HL-60 (cell line): ENCODE results near the gene CELA2B.
"Not testable (repeated sequence)": the region's sequence is repeated elsewhere in the genome, so short reads cannot be mapped to it uniquely, and the experiment has no call there.

Source experiments
- POLR2AphosphoS5 ChIP-seq: IDR thresholded peaks from 2 replicates; pipeline ENCODE4 v1.6.1; 2012; ENCODE audit warnings: low read depth
- TF ChIP-seq, protein P1 (sequence below): IDR thresholded peaks from one replicate; pipeline ENCODE4 v1.5.1; 2011; ENCODE audit warnings: low read length, control low read depth, inconsistent platforms; ENCODE audit not compliant: insufficient read depth
- TF ChIP-seq, protein P2 (sequence below): IDR thresholded peaks from 2 replicates; pipeline ENCODE4 v1.6.1; 2012; ENCODE audit warnings: low read depth; ENCODE audit not compliant: insufficient replicate concordance

DNA sequence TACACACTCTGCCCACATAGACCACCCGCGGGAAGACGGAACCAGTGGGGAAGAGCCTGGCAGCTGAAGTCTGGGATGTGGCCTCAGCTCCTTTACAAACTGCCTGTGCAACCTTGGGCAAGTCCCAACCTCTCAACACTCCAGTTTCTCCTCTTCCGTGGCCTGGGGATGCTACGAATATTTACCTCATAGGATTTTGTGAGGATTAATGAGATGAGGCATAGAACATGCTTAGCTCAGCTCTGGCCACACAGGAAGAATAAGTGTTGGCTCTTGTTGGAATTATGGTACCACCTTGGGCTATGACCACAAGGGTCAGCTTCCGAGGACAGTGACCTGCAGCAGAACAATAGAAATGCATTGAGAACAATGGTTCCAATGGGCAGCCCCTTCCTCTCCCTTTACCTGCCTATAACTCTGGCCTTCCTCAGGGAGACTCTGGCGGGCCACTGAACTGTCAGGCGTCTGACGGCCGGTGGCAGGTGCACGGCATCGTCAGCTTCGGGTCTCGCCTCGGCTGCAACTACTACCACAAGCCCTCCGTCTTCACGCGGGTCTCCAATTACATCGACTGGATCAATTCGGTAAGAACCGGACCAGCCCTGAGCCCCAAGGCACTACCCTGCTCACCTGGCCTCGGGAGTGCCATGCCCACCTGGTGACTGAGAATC lies 8.8 kb upstream of the CELA2B start:
- TF ChIP-seq POLR2AphosphoS5 = not testable (repeated sequence)
- TF ChIP-seq, protein P1, sequence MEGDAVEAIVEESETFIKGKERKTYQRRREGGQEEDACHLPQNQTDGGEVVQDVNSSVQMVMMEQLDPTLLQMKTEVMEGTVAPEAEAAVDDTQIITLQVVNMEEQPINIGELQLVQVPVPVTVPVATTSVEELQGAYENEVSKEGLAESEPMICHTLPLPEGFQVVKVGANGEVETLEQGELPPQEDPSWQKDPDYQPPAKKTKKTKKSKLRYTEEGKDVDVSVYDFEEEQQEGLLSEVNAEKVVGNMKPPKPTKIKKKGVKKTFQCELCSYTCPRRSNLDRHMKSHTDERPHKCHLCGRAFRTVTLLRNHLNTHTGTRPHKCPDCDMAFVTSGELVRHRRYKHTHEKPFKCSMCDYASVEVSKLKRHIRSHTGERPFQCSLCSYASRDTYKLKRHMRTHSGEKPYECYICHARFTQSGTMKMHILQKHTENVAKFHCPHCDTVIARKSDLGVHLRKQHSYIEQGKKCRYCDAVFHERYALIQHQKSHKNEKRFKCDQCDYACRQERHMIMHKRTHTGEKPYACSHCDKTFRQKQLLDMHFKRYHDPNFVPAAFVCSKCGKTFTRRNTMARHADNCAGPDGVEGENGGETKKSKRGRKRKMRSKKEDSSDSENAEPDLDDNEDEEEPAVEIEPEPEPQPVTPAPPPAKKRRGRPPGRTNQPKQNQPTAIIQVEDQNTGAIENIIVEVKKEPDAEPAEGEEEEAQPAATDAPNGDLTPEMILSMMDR = not testable (repeated sequence)
- TF ChIP-seq, protein P2, sequence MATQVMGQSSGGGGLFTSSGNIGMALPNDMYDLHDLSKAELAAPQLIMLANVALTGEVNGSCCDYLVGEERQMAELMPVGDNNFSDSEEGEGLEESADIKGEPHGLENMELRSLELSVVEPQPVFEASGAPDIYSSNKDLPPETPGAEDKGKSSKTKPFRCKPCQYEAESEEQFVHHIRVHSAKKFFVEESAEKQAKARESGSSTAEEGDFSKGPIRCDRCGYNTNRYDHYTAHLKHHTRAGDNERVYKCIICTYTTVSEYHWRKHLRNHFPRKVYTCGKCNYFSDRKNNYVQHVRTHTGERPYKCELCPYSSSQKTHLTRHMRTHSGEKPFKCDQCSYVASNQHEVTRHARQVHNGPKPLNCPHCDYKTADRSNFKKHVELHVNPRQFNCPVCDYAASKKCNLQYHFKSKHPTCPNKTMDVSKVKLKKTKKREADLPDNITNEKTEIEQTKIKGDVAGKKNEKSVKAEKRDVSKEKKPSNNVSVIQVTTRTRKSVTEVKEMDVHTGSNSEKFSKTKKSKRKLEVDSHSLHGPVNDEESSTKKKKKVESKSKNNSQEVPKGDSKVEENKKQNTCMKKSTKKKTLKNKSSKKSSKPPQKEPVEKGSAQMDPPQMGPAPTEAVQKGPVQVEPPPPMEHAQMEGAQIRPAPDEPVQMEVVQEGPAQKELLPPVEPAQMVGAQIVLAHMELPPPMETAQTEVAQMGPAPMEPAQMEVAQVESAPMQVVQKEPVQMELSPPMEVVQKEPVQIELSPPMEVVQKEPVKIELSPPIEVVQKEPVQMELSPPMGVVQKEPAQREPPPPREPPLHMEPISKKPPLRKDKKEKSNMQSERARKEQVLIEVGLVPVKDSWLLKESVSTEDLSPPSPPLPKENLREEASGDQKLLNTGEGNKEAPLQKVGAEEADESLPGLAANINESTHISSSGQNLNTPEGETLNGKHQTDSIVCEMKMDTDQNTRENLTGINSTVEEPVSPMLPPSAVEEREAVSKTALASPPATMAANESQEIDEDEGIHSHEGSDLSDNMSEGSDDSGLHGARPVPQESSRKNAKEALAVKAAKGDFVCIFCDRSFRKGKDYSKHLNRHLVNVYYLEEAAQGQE = not testable (repeated sequence)
